Measurements from ENCODE around the gene BTNL2.

Gene BTNL2

DNA sequence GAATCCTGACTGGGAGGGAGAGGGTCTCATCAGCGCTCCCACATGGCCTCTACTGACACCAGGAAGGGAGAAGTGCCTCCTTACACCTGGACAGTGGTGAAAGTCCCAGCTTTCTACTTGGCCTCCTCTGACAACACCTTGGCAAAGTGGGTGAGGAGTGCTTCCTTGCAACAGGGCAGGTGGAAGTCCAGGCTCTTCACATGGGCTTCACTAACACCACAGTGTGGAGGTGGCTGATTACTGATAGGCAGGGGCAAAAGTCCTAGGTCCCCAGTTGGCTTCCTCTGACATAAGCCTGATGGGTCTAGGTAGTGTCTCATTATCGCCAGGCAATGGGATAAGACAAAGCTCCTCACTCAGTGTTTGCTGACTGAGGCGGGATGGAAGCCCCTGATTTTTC lies 23.2 kb upstream of the BTNL2 start:
- H3K27me3 ChIP-seq (ENCODE audit: insufficient read depth, insufficient read length): no peaks in the 10 kb centered on the region
- H3K4me1 ChIP-seq (ENCODE audit: insufficient read depth, insufficient read length): no peaks in the 10 kb centered on the region
- H3K36me3 ChIP-seq (ENCODE audit: insufficient read depth, insufficient read length, low read length): no peaks in the 10 kb centered on the region
- H3K4me3 ChIP-seq (ENCODE audit: insufficient read length, low read depth): no peak overlapping the region
- no peaks in the 10 kb centered on the region for H3K9me3 ChIP-seq (ENCODE audit: insufficient read depth, low read length)
- no peak for DNase-seq (ENCODE audit: low read depth, low spot score)
- no peak overlapping the region for H3K9ac ChIP-seq (ENCODE audit: insufficient read length, low read depth)
- TF ChIP-seq SUZ12 (IDR thresholded peaks at IDR 0.05; ENCODE audit: extremely low read depth, insufficient read depth, insufficient read length) (no peak), YY1 (IDR thresholded peaks at IDR 0.05; ENCODE audit: insufficient read depth, insufficient read length) (no peak), ZNF274 (IDR thresholded peaks at IDR 0.05; ENCODE audit: low read depth, low read length) (no peak)

DNA sequence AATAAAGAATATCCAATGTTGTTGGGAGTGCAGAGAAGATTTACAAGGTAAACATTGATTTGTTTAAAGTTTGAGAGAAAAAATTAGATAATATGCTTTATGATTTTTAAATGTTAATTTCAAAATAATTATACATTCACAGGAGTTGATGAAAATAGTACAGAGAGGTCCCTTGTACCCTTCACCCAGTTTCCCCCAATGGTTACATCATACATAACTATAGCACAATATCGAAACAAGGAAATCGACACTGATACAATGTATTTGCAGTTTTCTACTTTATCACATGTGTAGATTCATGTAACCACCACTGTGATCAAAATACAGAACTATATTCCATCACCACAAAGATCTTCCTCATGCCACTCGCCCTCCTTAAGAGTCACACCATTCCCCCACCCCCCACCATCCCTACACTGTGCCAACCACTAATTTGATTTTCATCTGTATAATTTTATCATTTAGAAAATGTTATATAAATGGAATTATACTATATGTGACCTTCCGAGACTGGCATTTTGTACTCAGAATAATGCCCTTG lies 21.0 kb upstream of the BTNL2 start:
- Histone ChIP-seq H3K36me3 (ENCODE audit: insufficient read depth, insufficient read length, low read length) (no peaks in the 10 kb centered on the region), H3K27me3 (ENCODE audit: insufficient read depth, insufficient read length) (no peaks in the 10 kb centered on the region), H3K9ac (ENCODE audit: insufficient read length, low read depth) (no peak overlapping the region), H3K9me3 (ENCODE audit: insufficient read depth, low read length) (peaks cover 7% of the 10 kb centered on the region), H3K4me3 (ENCODE audit: insufficient read length, low read depth) (no peak overlapping the region), H3K4me1 (ENCODE audit: insufficient read depth, insufficient read length) (no peaks in the 10 kb centered on the region)
- no peak for DNase-seq (ENCODE audit: low read depth, low spot score)
- TF ChIP-seq ZNF274 (IDR thresholded peaks at IDR 0.05; ENCODE audit: low read depth, low read length) (no peak), YY1 (IDR thresholded peaks at IDR 0.05; ENCODE audit: insufficient read depth, insufficient read length) (no peak), SUZ12 (IDR thresholded peaks at IDR 0.05; ENCODE audit: extremely low read depth, insufficient read depth, insufficient read length) (no peak)

DNA sequence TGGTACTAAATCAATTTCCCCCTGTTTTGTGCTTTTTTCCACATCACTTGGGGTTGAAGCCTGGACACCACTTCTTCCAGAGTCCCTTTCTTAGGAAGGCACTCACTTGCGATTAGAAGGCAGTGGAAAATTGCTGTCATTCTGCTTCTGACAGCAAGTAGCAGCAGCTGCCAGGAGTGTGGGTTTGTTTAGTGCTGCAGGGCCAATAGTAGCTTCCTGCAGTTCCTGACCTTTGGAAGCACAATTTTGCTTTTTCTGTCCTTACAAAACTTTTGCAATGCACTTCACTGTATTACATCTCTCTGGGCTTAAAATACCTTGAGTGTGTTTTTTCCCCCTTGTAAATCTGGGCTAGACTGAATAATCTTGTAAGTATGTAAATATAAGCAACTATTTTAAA lies 20.2 kb upstream of the BTNL2 start:
- TF ChIP-seq ZNF274 (IDR thresholded peaks at IDR 0.05; ENCODE audit: low read depth, low read length) (no peak), YY1 (IDR thresholded peaks at IDR 0.05; ENCODE audit: insufficient read depth, insufficient read length) (no peak), SUZ12 (IDR thresholded peaks at IDR 0.05; ENCODE audit: extremely low read depth, insufficient read depth, insufficient read length) (no peak)
- DNase-seq (ENCODE audit: low read depth, low spot score): no peak
- H3K36me3 ChIP-seq (ENCODE audit: insufficient read depth, insufficient read length, low read length): no peaks in the 10 kb centered on the region

DNA sequence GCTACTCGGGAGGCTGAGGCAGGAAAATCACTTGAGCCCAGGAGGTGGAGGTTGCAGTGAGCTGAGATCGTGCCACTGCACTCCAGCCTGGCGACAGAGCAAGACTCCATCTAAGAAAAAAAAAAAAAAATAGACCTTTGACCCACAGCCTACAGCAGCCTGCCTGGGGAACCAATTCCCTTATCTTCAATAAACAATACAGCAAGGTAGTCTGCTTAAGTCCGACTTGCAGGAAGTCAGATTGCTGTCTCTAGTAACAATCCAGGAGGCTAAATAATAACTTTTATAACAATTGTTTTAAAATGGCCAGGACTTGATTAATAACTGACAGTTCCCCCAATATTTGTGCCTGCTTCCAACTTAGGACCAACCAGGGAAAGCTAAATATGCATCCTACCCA lies 19.4 kb upstream of the BTNL2 start:
- Histone ChIP-seq H3K9ac (ENCODE audit: insufficient read length, low read depth) (no peak overlapping the region), H3K4me3 (ENCODE audit: insufficient read length, low read depth) (no peak overlapping the region), H3K36me3 (ENCODE audit: insufficient read depth, insufficient read length, low read length) (no peaks in the 10 kb centered on the region), H3K9me3 (ENCODE audit: insufficient read depth, low read length) (peaks cover 7% of the 10 kb centered on the region), H3K27me3 (ENCODE audit: insufficient read depth, insufficient read length) (no peaks in the 10 kb centered on the region), H3K4me1 (ENCODE audit: insufficient read depth, insufficient read length) (no peaks in the 10 kb centered on the region)
- TF ChIP-seq ZNF274 (IDR thresholded peaks at IDR 0.05; ENCODE audit: low read depth, low read length) (no peak), SUZ12 (IDR thresholded peaks at IDR 0.05; ENCODE audit: extremely low read depth, insufficient read depth, insufficient read length) (no peak), YY1 (IDR thresholded peaks at IDR 0.05; ENCODE audit: insufficient read depth, insufficient read length) (no peak)
- no peak for DNase-seq (ENCODE audit: low read depth, low spot score)

More for the DNA sequence above, 20.2 kb upstream of the BTNL2 start:
- no peaks in the 10 kb centered on the region for H3K27me3 ChIP-seq (ENCODE audit: insufficient read depth, insufficient read length)
- no peak overlapping the region for H3K9ac ChIP-seq (ENCODE audit: insufficient read length, low read depth)
- H3K9me3 ChIP-seq (ENCODE audit: insufficient read depth, low read length): peaks cover 7% of the 10 kb centered on the region
- H3K4me1 ChIP-seq (ENCODE audit: insufficient read depth, insufficient read length): no peaks in the 10 kb centered on the region
- no peak overlapping the region for H3K4me3 ChIP-seq (ENCODE audit: insufficient read length, low read depth)

DNA sequence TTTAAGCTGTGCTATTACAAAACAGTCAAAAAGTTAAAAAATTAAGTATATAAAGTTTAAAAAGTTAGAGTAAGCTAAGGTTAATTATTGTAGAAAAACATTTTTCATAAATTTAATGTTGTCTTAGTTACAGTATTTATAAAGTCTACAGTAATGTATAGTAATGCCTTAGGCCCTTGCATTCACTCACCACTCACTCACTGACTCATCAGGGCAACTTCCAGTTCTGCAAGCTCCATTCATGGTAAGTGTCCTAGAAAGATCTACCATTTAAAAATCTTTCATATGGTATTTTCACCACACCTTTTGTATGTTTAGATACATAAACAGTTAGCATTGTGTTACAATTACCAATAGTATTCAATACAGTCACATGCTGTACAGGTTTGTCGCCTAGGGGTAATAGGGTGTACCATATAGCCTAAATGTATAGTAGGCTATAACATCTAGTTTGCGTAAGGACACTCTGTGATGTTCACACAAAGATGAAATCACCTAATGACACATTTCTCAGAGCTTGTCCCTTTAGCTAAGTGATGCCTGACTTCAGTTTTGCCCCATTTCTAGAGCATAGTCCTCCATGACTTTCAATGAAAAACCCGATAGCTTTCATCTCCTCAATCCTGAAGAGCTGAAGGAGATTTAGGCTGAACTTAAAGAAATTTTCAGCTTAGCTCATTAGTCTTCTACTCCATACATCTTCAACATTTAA lies 17.8 kb upstream of the BTNL2 start:
- no peak for DNase-seq (ENCODE audit: low read depth, low spot score)
- Histone ChIP-seq H3K4me3 (ENCODE audit: insufficient read length, low read depth) (no peak overlapping the region), H3K9me3 (ENCODE audit: insufficient read depth, low read length) (peaks cover 7% of the 10 kb centered on the region), H3K27me3 (ENCODE audit: insufficient read depth, insufficient read length) (no peaks in the 10 kb centered on the region), H3K36me3 (ENCODE audit: insufficient read depth, insufficient read length, low read length) (no peaks in the 10 kb centered on the region), H3K4me1 (ENCODE audit: insufficient read depth, insufficient read length) (no peaks in the 10 kb centered on the region), H3K9ac (ENCODE audit: insufficient read length, low read depth) (no peak overlapping the region)
- TF ChIP-seq ZNF274 (IDR thresholded peaks at IDR 0.05; ENCODE audit: low read depth, low read length) (no peak), YY1 (IDR thresholded peaks at IDR 0.05; ENCODE audit: insufficient read depth, insufficient read length) (no peak), SUZ12 (IDR thresholded peaks at IDR 0.05; ENCODE audit: extremely low read depth, insufficient read depth, insufficient read length) (no peak)

DNA sequence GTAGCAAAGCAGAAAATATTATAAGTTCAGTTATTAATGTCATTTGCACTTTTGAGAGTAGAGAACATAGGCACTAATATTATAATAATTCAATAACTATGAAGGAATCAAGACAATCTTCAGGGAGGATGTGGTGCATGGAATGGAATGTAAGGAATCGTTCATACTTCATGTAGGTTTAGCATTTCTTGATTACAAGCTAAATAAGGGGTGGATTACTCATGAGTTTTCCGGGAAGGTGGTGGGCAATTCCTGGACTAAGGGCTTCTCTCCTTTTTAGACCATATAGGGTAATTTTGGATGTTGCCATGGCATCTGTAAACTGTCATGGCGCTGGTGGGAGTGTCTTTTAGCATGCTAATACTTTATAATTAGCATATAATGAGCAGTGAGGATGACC lies 9.1 kb upstream of the BTNL2 start:
- Histone ChIP-seq H3K27me3 (ENCODE audit: insufficient read depth, insufficient read length) (peaks cover 13% of the 10 kb centered on the region), H3K36me3 (ENCODE audit: insufficient read depth, insufficient read length, low read length) (no peaks in the 10 kb centered on the region), H3K9ac (ENCODE audit: insufficient read length, low read depth) (no peak overlapping the region), H3K4me3 (ENCODE audit: insufficient read length, low read depth) (no peak overlapping the region), H3K4me1 (ENCODE audit: insufficient read depth, insufficient read length) (no peaks in the 10 kb centered on the region), H3K9me3 (ENCODE audit: insufficient read depth, low read length) (no peaks in the 10 kb centered on the region)
- TF ChIP-seq YY1 (IDR thresholded peaks at IDR 0.05; ENCODE audit: insufficient read depth, insufficient read length) (no peak), ZNF274 (IDR thresholded peaks at IDR 0.05; ENCODE audit: low read depth, low read length) (no peak), SUZ12 (IDR thresholded peaks at IDR 0.05; ENCODE audit: extremely low read depth, insufficient read depth, insufficient read length) (no peak)
- DNase-seq (ENCODE audit: low read depth, low spot score): no peak

DNA sequence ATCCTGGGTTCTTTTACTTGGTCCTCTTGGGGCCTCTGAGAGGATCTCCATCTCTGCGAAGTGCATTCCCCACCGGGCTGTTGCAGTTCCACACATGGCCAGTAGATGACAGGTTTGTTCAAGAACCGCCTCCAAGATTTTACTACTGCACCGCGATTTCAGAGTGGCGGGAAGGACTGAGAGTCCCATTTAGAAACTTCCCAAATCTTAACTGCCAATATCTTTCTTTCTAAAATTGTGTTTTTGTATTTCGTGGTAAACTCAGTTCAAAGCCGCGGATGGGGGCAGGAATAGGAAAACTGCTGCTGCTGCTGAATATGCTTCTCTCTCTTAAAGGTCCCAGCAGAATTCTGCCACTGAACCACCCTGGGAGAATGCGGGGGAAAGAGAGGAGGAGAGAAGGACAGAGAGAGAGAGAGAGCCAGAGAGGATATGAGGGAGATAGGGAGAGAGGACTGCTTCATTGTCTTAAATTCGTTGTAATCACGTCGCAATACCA lies 8.6 kb upstream of the BTNL2 start:
- peak overlapping the region; percentile 10 for H3K9ac ChIP-seq (ENCODE audit: insufficient read length, low read depth)
- H3K4me3 ChIP-seq (ENCODE audit: insufficient read length, low read depth): no peak overlapping the region
- H3K36me3 ChIP-seq (ENCODE audit: insufficient read depth, insufficient read length, low read length): no peaks in the 10 kb centered on the region
- no peak for TF ChIP-seq SUZ12 (IDR thresholded peaks at IDR 0.05; ENCODE audit: extremely low read depth, insufficient read depth, insufficient read length)
- no peaks in the 10 kb centered on the region for H3K9me3 ChIP-seq (ENCODE audit: insufficient read depth, low read length)
- H3K4me1 ChIP-seq (ENCODE audit: insufficient read depth, insufficient read length): no peaks in the 10 kb centered on the region
- DNase-seq (ENCODE audit: low read depth, low spot score): peak; percentile 60
- peaks cover 13% of the 10 kb centered on the region for H3K27me3 ChIP-seq (ENCODE audit: insufficient read depth, insufficient read length)
